Neural cell (in vitro differentiated cells): ENCODE results near the gene PUM2.

Experiments used
- POLR2AphosphoS5 ChIP-seq: IDR thresholded peaks from 2 replicates; pipeline ENCODE4 v1.6.1; 2012
- SMC3 ChIP-seq: fragments of 450-650 bp; conservative IDR thresholded peaks from 2 replicates; pipeline ENCODE4 v1.6.1; 2014; ENCODE audit warnings: antibody characterized with exemption, mild to moderate bottlenecking, moderate library complexity; ENCODE audit not compliant: poor library complexity
- TF ChIP-seq, protein P1 (sequence below): fragments of 450-650 bp; IDR thresholded peaks from 2 replicates; pipeline ENCODE4 v1.5.1; 2014; ENCODE audit warnings: antibody characterized with exemption, mild to moderate bottlenecking, moderate library complexity; ENCODE audit not compliant: poor library complexity, severe bottlenecking

DNA sequence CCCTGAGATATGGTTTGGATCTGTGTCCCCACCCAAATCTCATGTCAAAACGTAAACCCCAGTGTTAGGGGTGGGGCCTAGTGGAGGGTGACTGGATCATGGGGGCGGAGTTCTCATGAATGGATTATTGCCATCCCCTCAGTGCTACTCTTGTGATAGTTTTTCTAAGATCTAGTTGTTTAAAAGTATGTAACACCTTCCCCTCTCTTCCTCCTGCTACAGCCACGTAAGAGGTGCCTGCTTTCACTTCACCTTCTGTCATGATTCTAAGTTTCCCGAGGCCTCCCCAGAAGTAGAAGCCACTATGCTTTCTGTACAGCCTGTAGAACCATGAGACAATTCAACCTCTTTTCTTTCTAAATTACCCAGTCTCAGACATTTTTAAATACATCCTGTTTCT lies 16.9 kb downstream of the PUM2 start:
- TF ChIP-seq, protein P1, sequence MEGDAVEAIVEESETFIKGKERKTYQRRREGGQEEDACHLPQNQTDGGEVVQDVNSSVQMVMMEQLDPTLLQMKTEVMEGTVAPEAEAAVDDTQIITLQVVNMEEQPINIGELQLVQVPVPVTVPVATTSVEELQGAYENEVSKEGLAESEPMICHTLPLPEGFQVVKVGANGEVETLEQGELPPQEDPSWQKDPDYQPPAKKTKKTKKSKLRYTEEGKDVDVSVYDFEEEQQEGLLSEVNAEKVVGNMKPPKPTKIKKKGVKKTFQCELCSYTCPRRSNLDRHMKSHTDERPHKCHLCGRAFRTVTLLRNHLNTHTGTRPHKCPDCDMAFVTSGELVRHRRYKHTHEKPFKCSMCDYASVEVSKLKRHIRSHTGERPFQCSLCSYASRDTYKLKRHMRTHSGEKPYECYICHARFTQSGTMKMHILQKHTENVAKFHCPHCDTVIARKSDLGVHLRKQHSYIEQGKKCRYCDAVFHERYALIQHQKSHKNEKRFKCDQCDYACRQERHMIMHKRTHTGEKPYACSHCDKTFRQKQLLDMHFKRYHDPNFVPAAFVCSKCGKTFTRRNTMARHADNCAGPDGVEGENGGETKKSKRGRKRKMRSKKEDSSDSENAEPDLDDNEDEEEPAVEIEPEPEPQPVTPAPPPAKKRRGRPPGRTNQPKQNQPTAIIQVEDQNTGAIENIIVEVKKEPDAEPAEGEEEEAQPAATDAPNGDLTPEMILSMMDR, result no peak
- TF ChIP-seq SMC3 (no peak), POLR2AphosphoS5 (no peak)
